GM12891 (cell line): ENCODE data around the gene SHPK.

Experiments
- DNase-seq: peaks from one replicate; pipeline ENCODE4 v3.0.0; 2011; ENCODE audit warnings: low spot score; ENCODE audit not compliant: insufficient read length
- FAIRE-seq: peaks from 2 replicates; lab custom pipeline; 2011; peaks lifted over from hg19 to GRCh38; lab: Jason Lieb, UNC
- PAX5 ChIP-seq: IDR thresholded peaks from 2 replicates; pipeline ENCODE4 v1.6.1; 2011; ENCODE audit warnings: low read length, moderate library complexity, mild to moderate bottlenecking; ENCODE audit not compliant: insufficient read depth, severe bottlenecking
- POLR2A ChIP-seq: IDR thresholded peaks from 2 replicates; pipeline ENCODE4 v1.6.1; 2011; ENCODE audit warnings: low read depth, low read length, control low read depth
- POLR2AphosphoS5 ChIP-seq: IDR thresholded peaks from 2 replicates; pipeline ENCODE4 v1.6.1; 2011; ENCODE audit warnings: low read depth, low read length, control low read depth
- POU2F2 ChIP-seq: IDR thresholded peaks from 2 replicates; pipeline ENCODE4 v1.6.1; 2011; ENCODE audit warnings: low read depth, mild to moderate bottlenecking, control low read depth, low read length, moderate library complexity
- SPI1 ChIP-seq: IDR thresholded peaks from 2 replicates; pipeline ENCODE4 v1.6.1; 2011; ENCODE audit warnings: low read depth, low read length, control low read depth
- TAF1 ChIP-seq: IDR thresholded peaks from 2 replicates; pipeline ENCODE4 v1.6.1; 2011; ENCODE audit warnings: low read depth, low read length, control low read depth

The SHPK gene

DNA sequence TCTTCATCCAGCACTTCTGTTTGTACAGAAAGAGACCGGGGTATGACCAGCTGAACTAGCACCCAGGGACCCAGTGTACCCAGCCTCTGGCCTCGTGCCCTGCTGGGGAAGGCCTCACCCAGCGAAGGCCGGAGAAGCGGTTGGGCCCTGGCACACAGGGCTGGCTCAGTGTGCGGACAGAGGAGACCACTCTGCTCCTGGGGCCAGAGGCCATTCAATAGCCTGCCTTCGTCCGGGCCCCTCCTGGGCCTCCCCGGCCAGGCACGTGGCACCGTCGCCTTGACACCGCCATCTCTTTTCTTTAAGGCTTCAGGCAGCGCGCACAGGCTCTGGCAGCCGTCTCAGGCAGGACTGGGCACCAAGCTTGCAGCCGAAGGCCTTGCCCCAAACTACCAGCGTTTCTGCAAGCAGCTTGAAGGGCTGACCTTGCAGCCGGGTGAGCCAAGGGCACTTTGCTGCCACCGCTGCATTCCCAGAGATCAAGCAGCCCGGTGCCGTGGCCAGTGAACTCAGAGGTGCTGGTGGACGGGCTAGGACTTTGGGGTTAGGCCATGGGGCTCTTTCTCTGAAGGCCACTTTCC, 24.4 kb upstream of the SHPK start:
- TF ChIP-seq POLR2AphosphoS5: no peak
- no peak for TF ChIP-seq SPI1
- no peak for TF ChIP-seq TAF1
- TF ChIP-seq PAX5: no peak
- no peak for TF ChIP-seq POLR2A
- TF ChIP-seq POU2F2: no peak
- DNase-seq: no peak
- no peak for FAIRE-seq

- no peak for TF ChIP-seq POU2F2
- TF ChIP-seq SPI1: no peak
- TF ChIP-seq PAX5: no peak
- TF ChIP-seq POLR2A: no peak
- no peak for TF ChIP-seq POLR2AphosphoS5
- no peak for TF ChIP-seq TAF1
- FAIRE-seq: no peak
- no peak for DNase-seq
These were observed 23.6 kb upstream of the SHPK start for GRCh38 chr17:3659541-3660111.

DNA sequence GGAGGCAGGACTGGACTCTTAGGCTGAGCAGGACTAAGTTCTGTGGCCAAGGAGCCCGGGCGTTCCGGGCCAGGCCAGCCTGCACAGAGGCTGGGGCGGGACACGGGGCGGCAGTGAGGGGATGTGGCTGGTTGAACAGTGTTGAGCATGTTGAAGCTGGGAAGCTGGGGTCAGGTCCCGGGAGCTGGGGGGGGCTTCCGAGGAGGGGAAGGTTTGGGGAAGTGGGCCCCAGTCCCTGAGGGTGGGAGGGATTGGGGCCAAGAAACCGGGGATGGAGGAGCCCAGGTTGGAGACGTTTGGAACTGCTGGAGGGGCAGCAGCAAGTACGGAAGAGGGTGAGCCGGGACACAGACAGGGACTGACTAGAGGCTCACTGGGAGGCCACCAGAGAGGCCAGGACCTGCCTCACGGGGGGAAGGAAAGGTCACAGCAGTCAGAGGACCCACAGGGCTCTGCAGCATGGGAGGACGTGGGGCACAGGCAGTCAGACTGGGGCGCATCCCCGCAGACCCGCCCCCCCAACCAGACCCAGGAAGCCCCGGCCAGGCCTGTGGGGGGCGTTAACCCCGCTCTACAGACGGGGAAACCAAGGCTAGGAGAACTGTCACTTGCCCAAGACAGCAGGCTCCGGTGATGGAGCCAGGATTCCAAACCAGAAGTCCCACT, 22.9 kb upstream of the SHPK start:
- no peak for TF ChIP-seq POLR2AphosphoS5
- no peak for TF ChIP-seq TAF1
- TF ChIP-seq SPI1: no peak
- no peak for TF ChIP-seq PAX5
- no peak for TF ChIP-seq POU2F2
- DNase-seq: no peak
- no peak for FAIRE-seq

GRCh38 chr17:3657874-3658783, 22.1 kb upstream of the SHPK start:
- FAIRE-seq: no peak
- 0 out of 2 replicates have a peak, but pooled peaks have one; percentile 8 for TF ChIP-seq SPI1
- TF ChIP-seq POLR2A: no peak

DNA sequence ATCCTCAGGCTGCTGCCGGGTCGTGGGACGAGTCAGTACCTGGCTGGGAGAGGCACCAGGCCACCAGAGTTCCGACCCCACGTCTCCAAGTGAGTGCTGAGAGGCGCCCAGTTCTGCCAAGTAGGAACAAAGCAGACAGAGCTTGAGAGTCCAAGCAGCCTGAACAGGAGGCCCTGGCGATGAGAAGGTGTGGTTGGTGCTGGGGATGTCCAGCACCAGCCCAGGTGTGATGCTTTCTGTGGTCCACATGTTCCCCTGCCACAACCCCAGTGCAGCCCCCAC, 21.5 kb upstream of the SHPK start:
- TF ChIP-seq POLR2A (no peak), POLR2AphosphoS5 (no peak), PAX5 (no peak), SPI1 (no peak), TAF1 (no peak), POU2F2 (no peak)
- DNase-seq (no peak), FAIRE-seq (no peak)

More at GRCh38 chr17:3657874-3658783, 22.1 kb upstream of the SHPK start:
- no peak for DNase-seq

DNA sequence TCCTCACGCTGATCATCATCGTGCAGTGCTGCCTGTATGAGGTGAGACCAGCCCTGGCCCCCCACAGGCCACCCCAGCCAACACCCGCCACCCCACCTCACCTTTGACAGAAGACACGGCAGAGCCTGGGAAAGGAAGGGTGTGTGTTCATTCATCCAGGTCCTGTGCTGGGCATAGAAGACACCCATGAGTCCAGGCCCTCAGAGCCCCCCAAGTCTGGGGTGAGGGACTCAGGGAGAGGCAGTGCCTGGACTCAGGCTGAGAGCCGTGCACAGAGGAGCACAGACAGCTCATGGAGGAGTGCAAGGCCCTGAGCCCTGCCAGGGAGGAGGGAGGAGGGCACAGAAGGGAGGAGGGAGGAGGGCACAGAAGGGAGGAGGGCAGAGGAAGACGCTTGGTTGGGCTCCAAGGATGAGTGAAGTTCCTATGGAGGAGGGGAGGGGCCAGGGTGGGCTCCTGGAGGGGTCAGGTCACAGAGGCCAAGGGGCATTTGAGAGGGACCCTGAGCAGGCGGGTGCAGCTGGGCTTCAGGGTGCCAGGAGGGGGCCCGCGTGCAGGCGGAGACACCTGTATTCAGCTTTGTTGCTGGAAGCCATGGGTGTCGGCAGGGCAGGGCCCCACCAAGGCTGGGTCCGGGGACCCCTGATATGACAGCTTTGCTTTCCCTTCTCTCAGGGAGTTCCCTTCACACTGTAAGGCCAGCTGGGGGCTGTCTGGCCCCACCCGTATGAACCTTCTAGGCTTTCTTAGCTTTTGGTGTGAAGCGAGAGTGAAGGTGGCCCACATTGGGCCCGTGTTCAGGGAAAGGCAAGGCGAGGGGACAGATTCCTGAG, 20.9 kb upstream of the SHPK start:
- TF ChIP-seq POLR2AphosphoS5 (no peak), PAX5 (no peak), TAF1 (no peak), POLR2A (no peak), POU2F2 (no peak), SPI1 (no peak)
- FAIRE-seq: no peak

DNA sequence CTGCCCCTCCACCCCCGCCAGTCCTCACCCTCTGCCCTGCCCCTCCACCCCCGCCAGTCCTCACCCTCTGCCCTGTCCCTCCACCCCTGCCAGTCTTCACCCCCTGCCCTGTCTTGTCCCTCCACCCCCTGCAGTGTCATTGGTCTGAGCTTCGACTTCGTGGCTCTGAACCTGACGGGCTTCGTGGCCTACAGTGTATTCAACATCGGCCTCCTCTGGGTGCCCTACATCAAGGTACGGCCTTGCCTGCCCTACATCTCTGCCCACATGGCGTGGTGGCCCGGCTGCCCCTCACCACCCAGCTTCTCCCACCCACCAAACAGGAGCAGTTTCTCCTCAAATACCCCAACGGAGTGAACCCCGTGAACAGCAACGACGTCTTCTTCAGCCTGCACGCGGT, 20.3 kb upstream of the SHPK start:
- TF ChIP-seq POLR2AphosphoS5 (no peak), POU2F2 (no peak), SPI1 (no peak), POLR2A (no peak)
- no peak for FAIRE-seq
- no peak for DNase-seq

More for the DNA sequence above, 20.9 kb upstream of the SHPK start:
- no peak for DNase-seq

- no peak for TF ChIP-seq PAX5
- TF ChIP-seq POU2F2: no peak
- FAIRE-seq: no peak
These were observed 19.7 kb upstream of the SHPK start for GRCh38 chr17:3655766-3656165.

More at GRCh38 chr17:3655766-3656165, 19.7 kb upstream of the SHPK start:
- no peak for DNase-seq
